GM23248 (cell line): Measurements from ENCODE around the gene SLC24A5. TPM values are rescaled to one million over a fixed set of nuclear protein-coding genes. Genes with fewer than 3 reads are reported as not detected.
A peak's percentile ranks its signal among the peaks of the same experiment; 100 is the strongest.

Experiments
- DNase-seq: peaks from one replicate; pipeline ENCODE4 v3.0.0-alpha.2; 2015
- H2AFZ ChIP-seq: fragments of 200-600 bp; sonication (generic); 2 replicates; pipeline ENCODE4 v1.6.1; 2016; ENCODE audit warnings: antibody characterized with exemption
- H3F3A ChIP-seq: fragments of 200-600 bp; sonication (generic); 2 replicates; pipeline ENCODE4 v1.6.1; 2016; ENCODE audit warnings: mild to moderate bottlenecking, antibody characterized with exemption, mixed run types; ENCODE audit not compliant: insufficient read depth
- H3K27ac ChIP-seq: fragments of 200-600 bp; sonication (generic); 2 replicates; pipeline ENCODE4 v1.5.1; 2016; ENCODE audit warnings: mild to moderate bottlenecking
- H3K27me3 ChIP-seq: fragments of 200-600 bp; sonication (generic); replicated peaks from 2 replicates; pipeline ENCODE4 v1.6.1; 2016; ENCODE audit warnings: mild to moderate bottlenecking; ENCODE audit not compliant: insufficient read depth
- H3K36me3 ChIP-seq: fragments of 200-600 bp; sonication (generic); 2 replicates; pipeline ENCODE4 v1.6.1; 2016; ENCODE audit warnings: low read depth, mild to moderate bottlenecking
- H3K4me1 ChIP-seq: fragments of 200-600 bp; sonication (generic); 2 replicates; pipeline ENCODE4 v1.6.1; 2016; ENCODE audit warnings: mild to moderate bottlenecking; ENCODE audit not compliant: insufficient read depth
- H3K4me2 ChIP-seq: fragments of 200-600 bp; sonication (generic); one replicate; pipeline ENCODE4 v1.6.1; 2016; ENCODE audit warnings: mild to moderate bottlenecking; ENCODE audit not compliant: unreplicated experiment
- H3K4me3 ChIP-seq: fragments of 200-600 bp; sonication (generic); 2 replicates; pipeline ENCODE4 v1.5.1; 2016; ENCODE audit warnings: mild to moderate bottlenecking
- H3K79me2 ChIP-seq: fragments of 200-600 bp; sonication (generic); 2 replicates; pipeline ENCODE4 v1.6.1; 2016; ENCODE audit warnings: mild to moderate bottlenecking; ENCODE audit not compliant: insufficient read depth
- H3K9ac ChIP-seq: fragments of 200-600 bp; sonication (generic); 2 replicates; pipeline ENCODE4 v1.6.1; 2016; ENCODE audit warnings: mild to moderate bottlenecking
- H3K9me2 ChIP-seq: fragments of 200-600 bp; sonication (generic); 2 replicates; pipeline ENCODE4 v1.6.1; 2016; ENCODE audit warnings: mixed run types, mild to moderate bottlenecking, moderate library complexity; ENCODE audit not compliant: insufficient read depth
- H3K9me3 ChIP-seq: fragments of 200-600 bp; sonication (generic); one replicate; pipeline ENCODE4 v1.6.1; 2017; ENCODE audit warnings: low read depth
- H4K20me1 ChIP-seq: fragments of 200-600 bp; sonication (generic); 2 replicates; pipeline ENCODE4 v1.6.0; 2016; ENCODE audit not compliant: insufficient read depth
- EZH2 ChIP-seq: fragments of 200-600 bp; sonication (generic); IDR thresholded peaks from 2 replicates; pipeline ENCODE4 v1.6.1; 2018; ENCODE audit warnings: antibody characterized with exemption, mild to moderate bottlenecking; ENCODE audit not compliant: insufficient read depth, poor library complexity, severe bottlenecking
- EZH2phosphoT487 ChIP-seq: fragments of 200-600 bp; sonication (generic); IDR thresholded peaks from 2 replicates; pipeline ENCODE4 v1.6.1; 2018; ENCODE audit warnings: antibody characterized with exemption, moderate library complexity, mild to moderate bottlenecking, low read depth; ENCODE audit not compliant: insufficient read depth
- WGBS, 2 experiments: methylation state at CpG; one replicate each; pipeline ENCODE4 v1.1.6; 2015 to 2017; ENCODE audit warnings: low lambda C conversion rate in 2 of 2, low coverage in 1 of 2; ENCODE audit errors: missing lambda C conversion rate in 2 of 2; 5-methylcytosine and 5-hydroxymethylcytosine counted together
- in situ Hi-C: fragments of 300-500 bp; cut with MboI; formaldehyde crosslinking; loops from 2 replicates; pipeline ENCODE4 v1.15.0; 2020
- polyA plus RNA-seq: library from polyadenylated mRNA; unstranded; fragments of >200 nt; fragmentation: Nextera tagmentation; extraction: Ambion mirVana; gene quantifications from 2 replicates; pipeline ENCODE4 v1.2.1, GENCODE V29; 2016
- total RNA-seq: library from RNA; depleted of rRNA; stranded (reverse); fragments of >200 nt; shearing (Covaris generic); gene quantifications from 2 replicates; pipeline ENCODE4 v1.2.3, GENCODE V29; 2014; rRNA removed

SLC24A5 gene
- total and polyA plus RNA-seq, 2 experiments from 2014 or later = not detected

- Histone ChIP-seq H3K27me3 (no peaks in the 10 kb centered on the region), H3K36me3 (no peaks in the 10 kb centered on the region), H3K9me2 (no peaks in the 10 kb centered on the region), H3K4me1 (no peaks in the 10 kb centered on the region), H3K4me2 (no peak overlapping the region), H3F3A (no peaks in the 10 kb centered on the region), H3K9ac (no peak overlapping the region), H2AFZ (no peak overlapping the region), H3K4me3 (no peak overlapping the region), H3K9me3 (no peaks in the 10 kb centered on the region), H3K79me2 (no peaks in the 10 kb centered on the region), H3K27ac (no peak overlapping the region), H4K20me1 (no peaks in the 10 kb centered on the region)
- 46 to 67% methylated on average over 3 of the region's 3 CpGs for WGBS, 2 experiments
- in situ Hi-C loops = no loop called here
- no peak for TF ChIP-seq EZH2
- no peak for TF ChIP-seq EZH2phosphoT487
- DNase-seq = no peak
Observed at GRCh38 chr15:48186271-48186670, 65.5 kb downstream of the SLC24A5 start.

GRCh38 chr15:48190932-48191573 lies 70.3 kb downstream of the SLC24A5 start:
- Histone ChIP-seq H3K27me3 (no peaks in the 10 kb centered on the region), H3K27ac (no peak overlapping the region), H3F3A (no peaks in the 10 kb centered on the region), H3K36me3 (no peaks in the 10 kb centered on the region), H3K9ac (no peak overlapping the region), H3K9me3 (no peaks in the 10 kb centered on the region), H3K79me2 (no peaks in the 10 kb centered on the region), H3K4me2 (no peak overlapping the region), H3K4me1 (no peaks in the 10 kb centered on the region), H3K4me3 (no peak overlapping the region), H2AFZ (no peak overlapping the region), H4K20me1 (no peaks in the 10 kb centered on the region), H3K9me2 (no peaks in the 10 kb centered on the region; the same call in 1 of the 2 replicates)
- WGBS, 2 experiments = 6 to 8% methylated on average over 15 of the region's 15 CpGs
- in situ Hi-C loops = no loop called here
- DNase-seq = peak; percentile 66
- TF ChIP-seq EZH2phosphoT487 = no peak
- no peak for TF ChIP-seq EZH2

- H3K9me2 ChIP-seq = no peaks in the 10 kb centered on the region; the same call in 1 of the 2 replicates
- no peaks in the 10 kb centered on the region for H4K20me1 ChIP-seq
- H3K4me3 ChIP-seq = no peak within 1 kb of the TSS
- in situ Hi-C loops = no loop called here
- no peak for DNase-seq
- H3K4me2 ChIP-seq = no peak within 1 kb of the TSS
- no peak within 1 kb of the TSS for H2AFZ ChIP-seq
- no peaks in the 10 kb centered on the region for H3F3A ChIP-seq
- no peak within 1 kb of the TSS for H3K9ac ChIP-seq
- H3K9me3 ChIP-seq = no peaks in the 10 kb centered on the region
- TF ChIP-seq EZH2 = no peak
- TF ChIP-seq EZH2phosphoT487 = no peak
- no peaks in the 10 kb centered on the region for H3K4me1 ChIP-seq
- 11 to 12% methylated on average over 31 of the region's 31 CpGs for WGBS, 2 experiments
- no peaks in the 10 kb centered on the region for H3K79me2 ChIP-seq
- no peak within 1 kb of the TSS for H3K27ac ChIP-seq
- H3K36me3 ChIP-seq = no peaks in the 10 kb centered on the region
- H3K27me3 ChIP-seq = no peaks in the 10 kb centered on the region
Observed at GRCh38 chr15:48191574-48192225, 70.9 kb downstream of the SLC24A5 start, which contains the start of gene CTXN2. Gene CTXN2, plus strand, starts transcription at chr15:48191665. Its CDS starts 9,636 bp downstream, at chr15:48201301.

Other genes with a start within 250 kb of the SLC24A5 start
- gene MYEF2, start 57.3 kb downstream of the SLC24A5 start, total RNA-seq = 1.7 and 6.8 TPM in 2 replicates
- gene MYEF2, start 57.3 kb downstream of the SLC24A5 start, polyA plus RNA-seq = 1.3 and 1.8 TPM in 2 replicates
- not detected in 2 replicates for gene CTXN2, start 70.7 kb downstream of the SLC24A5 start, total RNA-seq
- gene CTXN2, start 70.7 kb downstream of the SLC24A5 start, polyA plus RNA-seq = not detected in 2 replicates
- not detected in 2 replicates for gene SLC12A1, start 85.3 kb downstream of the SLC24A5 start, total RNA-seq
- gene SLC12A1, start 85.3 kb downstream of the SLC24A5 start, polyA plus RNA-seq = not detected in 2 replicates
- 78.0 and 80.6 TPM in 2 replicates for gene DUT, start 210.4 kb downstream of the SLC24A5 start, total RNA-seq
- gene DUT, start 210.4 kb downstream of the SLC24A5 start, polyA plus RNA-seq = 149 and 156 TPM in 2 replicates